HUES64 (cell line): ENCODE measurements around the gene ZNF384.
"Not testable (repeated sequence)": the region's sequence is repeated elsewhere in the genome, so short reads cannot be mapped to it uniquely, and the experiment has no call there.

ENCODE experiments used
- H3K27ac ChIP-seq: 2 replicates; pipeline ENCODE4 v1.7.0; 2013; ENCODE audit warnings: low read depth, low read length, inconsistent platforms
- H3K27me3 ChIP-seq: 2 replicates; pipeline ENCODE4 v1.6.1; 2013; ENCODE audit warnings: mild to moderate bottlenecking, low read length; ENCODE audit not compliant: insufficient read depth
- H3K36me3 ChIP-seq: 2 replicates; pipeline ENCODE4 v1.6.1; 2013; ENCODE audit warnings: mild to moderate bottlenecking, low read length; ENCODE audit not compliant: insufficient read depth
- H3K4me1 ChIP-seq: 2 replicates; pipeline ENCODE4 v1.6.1; 2013; ENCODE audit warnings: mild to moderate bottlenecking, low read length, moderate library complexity; ENCODE audit not compliant: insufficient read depth
- H3K4me3 ChIP-seq: 2 replicates; pipeline ENCODE4 v1.5.1; 2013; ENCODE audit warnings: mild to moderate bottlenecking, low read length, moderate library complexity
- H3K9ac ChIP-seq: 2 replicates; pipeline ENCODE4 v1.6.1; 2013; ENCODE audit warnings: mild to moderate bottlenecking, low read depth, low read length
- H3K9me3 ChIP-seq: 2 replicates; pipeline ENCODE4 v1.6.1; 2013; ENCODE audit warnings: low read depth, low read length; ENCODE audit not compliant: insufficient read depth
- WGBS: fragments of 150-250, 120-280 bp; methylation state at CpG from one replicate; pipeline ENCODE4 v1.1.7; 2013; ENCODE audit warnings: missing lambda C conversion rate; 5-methylcytosine and 5-hydroxymethylcytosine counted together

The ZNF384 gene

DNA sequence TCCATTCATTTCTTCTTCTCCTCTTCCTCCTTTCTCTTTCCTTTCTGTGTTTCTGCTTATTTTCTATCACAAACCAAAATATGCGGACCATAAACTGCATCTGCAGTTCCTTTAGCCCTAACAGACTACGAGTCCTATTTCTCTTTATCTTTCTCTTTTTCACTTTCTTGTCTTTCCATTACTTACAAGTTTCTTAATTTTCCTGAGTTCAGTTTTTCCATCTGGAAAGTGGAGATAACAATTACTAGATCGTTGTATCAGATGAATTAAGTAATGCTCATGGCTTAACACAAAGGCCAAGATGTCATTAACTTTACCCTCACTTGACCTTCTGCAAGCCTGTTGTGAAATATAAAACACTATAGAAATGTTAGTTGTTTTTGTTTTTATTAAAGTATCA is 33.7 kb upstream of the ZNF384 start:
- H3K36me3 ChIP-seq: peaks cover 5% of the 10 kb centered on the region
- peak overlapping the region; percentile 70 for H3K4me3 ChIP-seq
- H3K27ac ChIP-seq: no peak overlapping the region
- H3K9ac ChIP-seq: no peak overlapping the region
- no peaks in the 10 kb centered on the region for H3K9me3 ChIP-seq
- H3K4me1 ChIP-seq: no peaks in the 10 kb centered on the region; the same call in 1 of the 2 replicates
- 93% methylated on average over 2 of the region's 3 CpGs for WGBS
- H3K27me3 ChIP-seq: no peaks in the 10 kb centered on the region; the same call in 1 of the 2 replicates

GRCh38 chr12:6716874-6717437 is 27.8 kb upstream of the ZNF384 start:
- Histone ChIP-seq H3K9ac (no peak overlapping the region), H3K27me3 (no peaks in the 10 kb centered on the region; the same call in 1 of the 2 replicates), H3K4me1 (no peaks in the 10 kb centered on the region), H3K36me3 (no peaks in the 10 kb centered on the region), H3K4me3 (no peak overlapping the region), H3K9me3 (no peaks in the 10 kb centered on the region), H3K27ac (no peak overlapping the region)
- WGBS: 90% methylated on average over 10 of the region's 10 CpGs

DNA sequence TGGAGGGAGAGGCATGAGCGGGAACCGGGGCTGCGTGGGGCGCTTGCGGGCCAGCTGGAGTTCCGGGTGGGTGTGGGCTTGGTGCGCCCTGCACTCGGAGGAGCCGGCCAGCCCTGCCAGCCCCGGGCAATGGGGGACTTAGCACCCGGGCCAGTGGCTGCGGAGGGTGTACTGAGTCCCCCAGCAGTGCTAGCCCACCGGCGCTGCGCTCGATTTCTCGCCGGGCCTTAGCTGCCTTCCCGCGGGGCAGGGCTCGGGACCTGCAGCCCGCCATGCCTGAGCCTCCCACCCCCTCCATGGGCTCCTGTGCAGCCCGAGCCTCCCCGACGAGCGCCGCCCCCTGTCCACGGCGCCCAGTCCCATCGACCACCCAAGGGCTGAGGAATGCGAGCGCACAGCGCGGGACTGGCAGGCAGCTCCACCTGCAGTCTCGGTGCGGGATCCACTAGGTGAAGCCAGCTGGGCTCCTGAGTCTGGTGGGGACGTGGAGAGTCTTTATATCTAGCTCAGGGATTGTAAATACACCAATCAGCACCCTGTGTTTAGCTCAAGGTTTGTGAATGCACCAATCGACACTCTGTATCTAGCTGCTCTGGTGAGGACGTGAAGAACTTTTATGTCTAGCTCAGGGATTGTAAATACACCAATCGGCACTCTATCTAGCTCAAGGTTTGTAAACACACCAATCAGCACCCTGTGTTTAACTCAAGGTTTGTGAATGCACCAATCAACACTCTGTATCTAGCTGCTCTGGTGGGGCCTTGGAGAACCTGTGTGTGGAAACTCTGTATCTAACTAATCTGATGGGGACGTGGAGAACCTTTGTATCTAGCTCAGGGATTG is 27.1 kb upstream of the ZNF384 start:
- H3K4me3 ChIP-seq, H3K27ac ChIP-seq, H3K27me3 ChIP-seq, H3K36me3 ChIP-seq, H3K9ac ChIP-seq, H3K9me3 ChIP-seq, H3K4me1 ChIP-seq: not testable (repeated sequence)
- WGBS: 90% methylated on average over 29 of the region's 41 CpGs

DNA sequence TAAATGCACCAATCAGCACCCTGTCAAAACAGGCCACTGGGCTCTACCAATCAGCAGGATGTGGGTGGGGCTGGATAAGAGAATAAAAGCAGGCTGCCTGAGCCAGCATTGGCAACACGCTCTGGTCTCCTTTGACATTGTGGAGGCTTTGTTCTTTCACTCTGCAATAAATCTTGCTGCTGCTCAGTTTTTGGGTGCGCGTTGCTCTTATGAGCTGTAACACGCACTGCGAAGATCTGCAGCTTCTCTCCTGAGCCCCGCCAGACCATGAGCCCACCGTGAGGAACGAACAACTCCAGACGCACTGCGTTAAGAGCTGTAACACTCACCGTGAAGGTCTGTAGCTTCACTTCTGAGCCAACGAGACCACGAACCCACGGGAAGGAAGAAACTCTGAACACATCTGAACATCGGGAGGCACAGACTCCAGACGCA is 19.8 kb upstream of the ZNF384 start:
- Histone ChIP-seq H3K4me1 (no peaks in the 10 kb centered on the region), H3K4me3 (no peak overlapping the region), H3K27ac (no peak overlapping the region), H3K9me3 (no peaks in the 10 kb centered on the region), H3K36me3 (no peaks in the 10 kb centered on the region), H3K27me3 (no peaks in the 10 kb centered on the region), H3K9ac (no peak overlapping the region)
- 94% methylated on average over 16 of the region's 16 CpGs for WGBS

DNA sequence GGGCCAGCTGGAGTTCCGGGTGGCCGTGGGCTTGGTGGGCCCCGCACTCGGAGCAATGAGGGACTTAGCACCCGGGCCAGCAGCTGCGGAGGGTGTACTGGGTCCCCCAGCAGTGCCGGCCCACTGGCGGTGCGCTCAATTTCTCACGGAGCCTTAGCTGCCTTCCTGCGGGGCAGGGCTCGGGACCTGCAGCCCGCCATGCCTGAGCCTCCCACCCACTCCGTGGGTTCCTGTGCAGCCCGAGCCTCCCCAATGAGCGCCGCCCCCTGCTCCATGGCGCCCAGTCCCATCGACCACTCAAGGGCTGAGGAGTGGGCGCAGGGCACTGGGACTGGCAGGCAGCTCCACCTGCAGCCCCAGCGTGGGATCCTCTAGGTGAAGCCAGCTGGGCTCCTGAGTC is 19.2 kb upstream of the ZNF384 start:
- not testable (repeated sequence) for H3K4me3 ChIP-seq, H3K27me3 ChIP-seq, H3K4me1 ChIP-seq, H3K9me3 ChIP-seq, H3K27ac ChIP-seq, H3K9ac ChIP-seq, H3K36me3 ChIP-seq
- 95% methylated on average over 21 of the region's 21 CpGs for WGBS

- Histone ChIP-seq H3K4me3 (no peak overlapping the region), H3K4me1 (peaks cover 4% of the 10 kb centered on the region; the same call in 1 of the 2 replicates), H3K36me3 (no peaks in the 10 kb centered on the region), H3K9me3 (no peaks in the 10 kb centered on the region), H3K9ac (no peak overlapping the region), H3K27me3 (peaks cover 20% of the 10 kb centered on the region), H3K27ac (no peak overlapping the region)
- 14% methylated on average over 10 of the region's 10 CpGs for WGBS
These were observed 14.5 kb upstream of the ZNF384 start for GRCh38 chr12:6703631-6704030.

DNA sequence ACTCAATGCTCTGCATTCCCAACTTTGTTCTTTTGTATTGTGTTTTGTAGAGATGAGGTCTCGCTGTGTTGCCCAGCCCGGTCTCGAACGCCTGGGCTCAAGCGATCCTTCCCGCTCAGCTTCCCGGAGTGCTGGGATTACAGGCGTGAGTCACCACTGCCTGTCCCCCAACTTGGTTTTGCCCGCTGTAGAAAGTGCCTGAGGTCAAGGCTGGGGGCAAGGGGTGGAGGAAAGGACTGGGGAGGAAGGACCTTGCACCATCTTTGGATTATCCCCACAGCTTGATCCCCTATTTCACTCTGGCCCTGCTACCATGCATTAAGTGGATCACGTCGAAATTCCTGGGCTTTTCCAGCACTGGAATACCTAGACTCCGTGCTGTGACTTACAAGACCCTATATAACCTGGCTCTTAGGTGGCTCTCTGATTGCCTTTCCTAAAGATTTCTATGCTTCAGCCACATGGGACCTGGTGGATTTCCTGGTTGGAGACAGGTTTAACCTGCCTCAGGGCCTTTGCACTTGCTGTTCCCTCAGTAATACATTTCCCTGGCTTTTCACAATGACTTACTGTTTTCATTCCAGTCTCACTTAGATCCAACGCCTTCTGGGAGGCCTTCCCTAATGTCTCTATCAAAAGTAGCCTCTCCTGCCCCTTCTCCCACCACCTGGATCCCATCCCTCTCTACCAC is 12.0 kb upstream of the ZNF384 start:
- 26% methylated on average over 13 of the region's 13 CpGs for WGBS
- H3K27ac ChIP-seq: no peak overlapping the region
- H3K36me3 ChIP-seq: peaks cover 2% of the 10 kb centered on the region; the same call in 1 of the 2 replicates
- peak overlapping the region; percentile 55; the same call in 1 of the 2 replicates for H3K9ac ChIP-seq
- peaks cover 4% of the 10 kb centered on the region; the same call in 1 of the 2 replicates for H3K4me1 ChIP-seq
- peaks cover 20% of the 10 kb centered on the region for H3K27me3 ChIP-seq
- peak overlapping the region; percentile 84 for H3K4me3 ChIP-seq
- no peaks in the 10 kb centered on the region for H3K9me3 ChIP-seq

GRCh38 chr12:6700646-6701051 is 11.5 kb upstream of the ZNF384 start, which contains the start of gene PIANP:
Gene PIANP, minus strand, starts transcription at chr12:6700815. Its CDS starts 2,754 bp downstream, at chr12:6698061.
- peak within 1 kb of the TSS; percentile 55; the same call in 1 of the 2 replicates for H3K9ac ChIP-seq
- WGBS: under 1% methylated on average over 43 of the region's 43 CpGs
- H3K27me3 ChIP-seq: peaks cover 20% of the 10 kb centered on the region
- no peaks in the 10 kb centered on the region for H3K9me3 ChIP-seq
- H3K4me3 ChIP-seq: peak within 1 kb of the TSS; percentile 84
- peaks cover 4% of the 10 kb centered on the region; the same call in 1 of the 2 replicates for H3K4me1 ChIP-seq
- H3K27ac ChIP-seq: no peak within 1 kb of the TSS
- H3K36me3 ChIP-seq: peaks cover 2% of the 10 kb centered on the region; the same call in 1 of the 2 replicates

DNA sequence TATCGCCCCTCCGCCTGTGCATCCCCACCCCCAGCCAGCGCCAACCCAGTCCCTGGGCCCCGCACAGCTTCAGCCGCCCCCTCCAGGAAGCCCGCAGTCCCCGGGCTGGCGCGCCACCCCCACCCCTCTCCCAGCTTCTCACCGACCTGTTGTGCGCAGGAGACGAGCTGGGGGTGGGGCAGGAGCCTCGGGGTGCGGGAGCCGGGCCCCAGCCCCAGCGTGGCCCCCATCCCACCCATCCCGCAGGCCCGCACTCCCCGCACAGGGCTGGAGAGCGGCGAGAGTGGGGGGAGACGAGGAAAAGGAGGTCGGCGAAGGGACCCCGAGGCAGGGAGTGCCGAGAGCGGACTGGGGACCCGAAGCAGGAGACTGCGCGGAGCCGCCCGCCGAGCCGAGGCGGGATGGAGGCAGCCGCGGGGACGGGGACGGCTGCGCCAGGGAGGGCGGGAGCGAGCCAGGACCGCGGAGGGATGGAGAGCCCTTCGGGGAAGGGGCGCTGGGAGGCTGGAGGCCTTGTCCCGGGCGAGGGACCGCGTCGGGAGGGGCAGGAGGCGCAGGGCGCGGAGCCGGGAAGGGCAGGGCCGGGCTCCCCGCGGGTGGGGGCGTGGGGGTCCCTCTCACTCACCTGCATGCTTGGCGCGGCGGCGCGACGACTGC is 10.9 kb upstream of the ZNF384 start:
- peaks cover 20% of the 10 kb centered on the region for H3K27me3 ChIP-seq
- under 1% methylated on average over 65 of the region's 65 CpGs for WGBS

DNA sequence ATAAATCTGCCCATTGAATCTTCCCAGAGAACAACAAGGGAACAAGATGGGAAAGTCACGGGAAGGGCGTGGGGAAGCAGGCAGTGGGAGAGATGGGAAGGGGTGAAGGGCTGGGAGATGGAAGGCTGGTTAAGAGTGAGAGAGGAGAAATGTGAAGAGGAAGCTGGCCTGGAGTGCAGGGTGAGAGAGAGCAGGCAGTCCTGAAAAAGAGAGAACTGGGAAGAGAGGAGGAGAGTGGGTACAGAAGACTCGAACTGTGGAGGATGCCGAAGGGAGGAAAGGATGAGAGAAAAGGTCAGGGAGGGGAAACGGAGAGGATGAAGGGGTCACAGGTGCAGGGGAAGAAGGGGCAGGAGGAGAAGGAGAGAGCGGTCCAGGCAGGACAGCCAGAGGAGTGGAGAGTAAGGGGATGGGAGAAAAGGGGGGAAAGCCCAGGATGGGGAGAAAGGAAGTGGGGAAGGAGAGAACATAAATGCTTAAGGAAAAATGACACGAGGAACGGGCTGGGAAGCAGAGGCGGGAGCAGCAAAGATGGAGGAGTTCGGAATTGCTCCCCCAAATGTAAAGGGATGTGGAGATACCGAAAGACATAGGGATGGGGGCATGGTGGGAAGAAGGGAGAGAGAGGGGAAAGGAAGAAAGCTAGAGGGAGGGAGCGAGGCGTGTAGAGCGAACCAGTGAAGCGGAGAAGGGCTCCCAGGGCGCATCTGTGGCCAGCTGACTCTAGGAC is 10.2 kb upstream of the ZNF384 start:
- Histone ChIP-seq H3K27ac (no peak overlapping the region), H3K36me3 (peaks cover 2% of the 10 kb centered on the region; the same call in 1 of the 2 replicates), H3K9me3 (no peaks in the 10 kb centered on the region), H3K9ac (no peak overlapping the region), H3K27me3 (peaks cover 20% of the 10 kb centered on the region), H3K4me3 (peak overlapping the region; percentile 84), H3K4me1 (peaks cover 4% of the 10 kb centered on the region; the same call in 1 of the 2 replicates)
- WGBS: 16% methylated on average over 16 of the region's 16 CpGs

More for the DNA sequence above, 10.9 kb upstream of the ZNF384 start:
- H3K4me1 ChIP-seq: peaks cover 4% of the 10 kb centered on the region; the same call in 1 of the 2 replicates
- peak overlapping the region; percentile 84 for H3K4me3 ChIP-seq
- no peak overlapping the region for H3K27ac ChIP-seq
- no peaks in the 10 kb centered on the region for H3K9me3 ChIP-seq
- peaks cover 2% of the 10 kb centered on the region; the same call in 1 of the 2 replicates for H3K36me3 ChIP-seq
- H3K9ac ChIP-seq: peak overlapping the region; percentile 48; the same call in 1 of the 2 replicates
